GM19467 (cell line): ENCODE results near the gene NCF2.
"Not testable (repeated sequence)": the region's sequence is repeated elsewhere in the genome, so short reads cannot be mapped to it uniquely, and the experiment has no call there.

Source experiments
- ATAC-seq: cut with Tn5 transposase; IDR thresholded peaks from one replicate; pipeline ENCODE4 v1.9.1; 2021; ENCODE audit warnings: mild to moderate bottlenecking, moderate library complexity; ENCODE audit not compliant: unreplicated experiment

The NCF2 gene

GRCh38 chr1:183612975-183613374, 22.7 kb upstream of the NCF2 start:
- ATAC-seq: not testable (repeated sequence)

GRCh38 chr1:183612407-183612806, 22.1 kb upstream of the NCF2 start:
- no peak for ATAC-seq

GRCh38 chr1:183611021-183611420, 20.8 kb upstream of the NCF2 start:
- ATAC-seq: no peak

GRCh38 chr1:183609759-183610452, 19.6 kb upstream of the NCF2 start:
- ATAC-seq: no peak

GRCh38 chr1:183609313-183609712, 19.1 kb upstream of the NCF2 start:
- ATAC-seq: no peak

- peak; percentile 43 for ATAC-seq
These were observed 17.2 kb upstream of the NCF2 start for GRCh38 chr1:183607322-183607980.

GRCh38 chr1:183605904-183606303, 15.6 kb upstream of the NCF2 start:
- ATAC-seq: no peak

GRCh38 chr1:183604815-183605214, 14.6 kb upstream of the NCF2 start:
- ATAC-seq: no peak

- no peak for ATAC-seq
These were observed 14.0 kb upstream of the NCF2 start for GRCh38 chr1:183604038-183604808.

- ATAC-seq: no peak
These were observed 12.3 kb upstream of the NCF2 start for GRCh38 chr1:183602510-183602909.

- no peak for ATAC-seq
These were observed 10.4 kb upstream of the NCF2 start for GRCh38 chr1:183600634-183601033.

- no peak for ATAC-seq
These were observed 9.9 kb upstream of the NCF2 start for GRCh38 chr1:183600136-183600535.

GRCh38 chr1:183598386-183598785, 8.1 kb upstream of the NCF2 start:
- peak; percentile 52 for ATAC-seq

- no peak for ATAC-seq
These were observed 7.5 kb upstream of the NCF2 start for GRCh38 chr1:183597656-183598347.

GRCh38 chr1:183596500-183596899, 6.2 kb upstream of the NCF2 start:
- ATAC-seq: no peak

GRCh38 chr1:183595537-183595936, 5.3 kb upstream of the NCF2 start:
- ATAC-seq: no peak

GRCh38 chr1:183593356-183593755, 3.1 kb upstream of the NCF2 start:
- ATAC-seq: peak; percentile 43

GRCh38 chr1:183592733-183593132, 2.5 kb upstream of the NCF2 start:
- no peak for ATAC-seq

- peak; percentile 11 for ATAC-seq
These were observed 400 bp downstream of the NCF2 start for GRCh38 chr1:183589874-183590243.

- ATAC-seq: no peak
These were observed 875 bp downstream of the NCF2 start for GRCh38 chr1:183589384-183589783.

GRCh38 chr1:183588827-183589226, 1.4 kb downstream of the NCF2 start:
- no peak for ATAC-seq
